ENCODE measurements around the gene IRX5.

The IRX5 gene

GRCh38 chr16:54931120-54932014, 702 bp downstream of the IRX5 start:
- no peak for DNase-seq

DNA sequence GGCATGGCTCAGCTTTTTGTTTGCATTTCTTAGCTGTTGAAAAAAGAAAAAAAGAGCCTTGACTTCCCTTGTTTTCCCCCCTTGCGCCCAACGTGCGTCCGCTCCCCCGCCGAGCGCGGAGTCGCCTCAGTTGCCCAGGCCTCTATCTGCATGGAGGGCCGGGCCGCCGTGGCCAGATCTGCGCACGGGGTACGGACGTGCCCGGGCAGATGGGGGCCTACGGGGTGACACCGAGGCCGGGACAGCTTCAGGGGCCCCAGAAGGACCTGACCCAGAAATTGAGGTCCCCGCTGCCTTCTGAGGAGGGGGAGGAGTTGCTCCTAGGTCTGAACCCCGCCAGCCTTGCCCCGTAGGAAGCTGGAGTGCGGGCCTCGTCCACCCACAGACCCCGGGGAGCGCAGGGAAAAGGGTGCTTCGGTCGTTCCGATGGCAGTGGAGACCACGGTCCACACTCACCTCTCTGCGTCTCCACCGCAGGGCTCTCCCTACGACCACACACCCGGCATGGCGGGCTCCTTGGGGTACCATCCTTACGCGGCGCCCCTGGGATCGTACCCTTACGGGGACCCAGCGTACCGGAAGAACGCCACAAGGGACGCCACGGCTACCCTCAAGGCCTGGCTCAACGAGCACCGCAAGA, 1.5 kb downstream of the IRX5 start:
- DNase-seq: no peak

DNA sequence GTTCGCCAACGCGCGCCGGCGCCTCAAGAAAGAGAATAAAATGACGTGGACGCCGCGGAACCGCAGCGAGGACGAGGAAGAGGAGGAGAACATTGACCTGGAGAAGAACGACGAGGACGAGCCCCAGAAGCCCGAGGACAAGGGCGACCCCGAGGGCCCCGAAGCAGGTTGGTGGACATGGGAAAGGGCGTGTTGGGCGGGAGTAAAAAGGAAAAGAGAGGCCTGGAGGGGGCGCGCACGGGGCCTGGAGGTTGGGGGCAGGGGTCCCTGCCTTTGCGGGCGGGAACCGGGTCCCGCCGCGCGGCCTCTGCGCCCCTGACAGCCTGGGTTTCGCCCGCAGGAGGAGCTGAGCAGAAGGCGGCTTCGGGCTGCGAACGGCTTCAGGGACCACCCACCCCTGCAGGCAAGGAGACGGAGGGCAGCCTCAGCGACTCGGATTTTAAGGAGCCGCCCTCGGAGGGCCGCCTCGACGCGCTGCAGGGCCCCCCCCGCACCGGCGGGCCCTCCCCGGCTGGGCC, 2.1 kb downstream of the IRX5 start:
- DNase-seq: no peak

- no peak for DNase-seq
Measured at GRCh38 chr16:54933281-54934011, 2.8 kb downstream of the IRX5 start.

- DNase-seq: no peak
Measured at GRCh38 chr16:54934481-54935265, 4.0 kb downstream of the IRX5 start.

DNA sequence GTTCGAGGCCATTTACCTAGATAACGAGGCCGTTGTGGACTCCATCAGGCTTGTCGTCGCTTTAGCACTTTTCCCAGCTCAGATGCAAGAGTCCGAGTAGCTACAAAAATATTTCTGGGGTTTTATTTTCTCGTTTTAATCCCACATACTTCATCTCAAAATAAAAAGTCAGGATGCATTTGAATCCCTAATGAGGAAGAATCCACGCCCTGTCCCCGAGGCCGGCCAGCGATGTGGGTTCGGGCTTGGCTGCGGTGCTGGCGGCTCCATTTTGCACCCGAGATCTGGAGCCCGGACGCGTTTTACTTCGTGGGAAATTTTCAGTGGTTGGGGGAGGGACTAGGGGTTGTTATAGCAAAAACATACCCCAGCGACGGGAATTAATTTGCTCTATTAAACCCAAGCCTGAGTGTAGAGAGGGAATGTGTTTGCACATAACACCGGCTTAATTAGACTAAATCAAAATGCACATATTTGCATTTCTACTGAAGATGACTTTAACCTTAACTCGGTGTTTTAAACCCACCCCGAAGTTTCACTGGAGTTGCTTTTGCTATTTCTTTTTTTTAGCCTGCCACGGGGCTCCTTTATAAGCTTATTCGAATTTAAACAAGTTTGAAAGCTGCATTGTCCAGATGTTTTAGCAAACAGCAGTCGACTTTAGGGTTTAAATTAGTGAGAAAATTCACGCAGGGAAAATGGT, 4.8 kb downstream of the IRX5 start:
- no peak for DNase-seq

DNA sequence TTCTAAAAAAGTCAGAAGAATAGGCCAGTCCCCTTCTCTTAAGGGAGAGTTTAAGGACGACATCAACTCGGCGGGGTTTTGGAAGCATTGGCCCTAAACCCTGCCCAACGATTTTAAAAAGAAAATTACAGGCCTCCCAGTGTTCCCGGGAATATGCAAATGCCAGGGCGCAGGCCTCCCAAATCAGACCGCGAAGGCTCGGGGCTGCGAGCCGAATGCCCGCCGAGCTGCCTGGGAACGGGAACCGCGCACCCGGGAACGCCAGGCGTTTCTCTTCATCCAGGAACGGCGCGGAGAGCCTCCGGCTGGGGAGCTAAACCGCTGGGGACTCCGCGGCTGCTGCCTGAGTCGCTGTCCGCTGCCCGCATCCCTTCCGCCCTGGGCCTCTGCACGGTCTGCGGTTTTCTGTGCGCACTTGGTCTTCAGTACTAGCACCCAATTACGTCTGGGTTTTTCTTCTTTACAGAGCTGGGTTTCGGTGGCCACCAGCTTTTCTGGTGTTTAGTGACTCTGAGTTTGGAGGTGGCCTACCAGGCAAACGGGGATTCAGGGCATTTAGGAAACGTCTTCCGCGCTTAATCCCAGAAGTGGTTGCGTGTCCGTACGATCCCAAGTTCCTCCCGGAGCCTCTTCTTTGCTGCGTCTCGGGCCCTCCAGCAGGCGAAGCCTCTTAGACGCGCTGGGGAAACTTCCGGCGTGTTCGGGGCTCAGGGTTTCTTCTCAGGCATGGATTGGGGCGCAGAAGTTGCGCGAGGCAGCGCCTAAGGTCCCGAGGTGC, 5.7 kb downstream of the IRX5 start:
- DNase-seq: no peak

GRCh38 chr16:54936979-54937670, 6.5 kb downstream of the IRX5 start:
- DNase-seq: no peak

GRCh38 chr16:54937671-54938211, 7.1 kb downstream of the IRX5 start:
- DNase-seq: no peak

- DNase-seq: no peak
Measured at GRCh38 chr16:54938212-54939028, 7.8 kb downstream of the IRX5 start.

- no peak for DNase-seq
Measured at GRCh38 chr16:54939029-54939346, 8.3 kb downstream of the IRX5 start.

- DNase-seq: no peak
Measured at GRCh38 chr16:54939510-54940278, 9.0 kb downstream of the IRX5 start.

DNA sequence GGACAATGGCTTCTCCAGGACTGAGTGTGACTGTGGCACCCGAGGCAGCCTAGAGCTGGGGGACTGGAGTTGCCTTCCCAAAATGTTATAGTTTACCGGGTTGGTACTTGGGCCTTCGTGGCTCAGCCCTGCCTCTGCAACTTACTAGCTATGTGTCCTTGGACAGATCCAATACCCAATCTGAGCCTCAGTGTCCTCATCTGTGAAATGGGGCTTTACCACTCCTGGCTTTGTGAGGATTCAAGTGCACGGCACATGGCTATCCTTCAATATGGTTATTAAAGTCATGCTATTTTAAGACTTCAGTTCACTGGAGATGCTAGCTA, 9.6 kb downstream of the IRX5 start:
- no peak for DNase-seq

GRCh38 chr16:54942353-54942943, 11.8 kb downstream of the IRX5 start:
- no peak for DNase-seq

- DNase-seq: no peak
Measured at GRCh38 chr16:54944002-54944401, 13.3 kb downstream of the IRX5 start.

DNA sequence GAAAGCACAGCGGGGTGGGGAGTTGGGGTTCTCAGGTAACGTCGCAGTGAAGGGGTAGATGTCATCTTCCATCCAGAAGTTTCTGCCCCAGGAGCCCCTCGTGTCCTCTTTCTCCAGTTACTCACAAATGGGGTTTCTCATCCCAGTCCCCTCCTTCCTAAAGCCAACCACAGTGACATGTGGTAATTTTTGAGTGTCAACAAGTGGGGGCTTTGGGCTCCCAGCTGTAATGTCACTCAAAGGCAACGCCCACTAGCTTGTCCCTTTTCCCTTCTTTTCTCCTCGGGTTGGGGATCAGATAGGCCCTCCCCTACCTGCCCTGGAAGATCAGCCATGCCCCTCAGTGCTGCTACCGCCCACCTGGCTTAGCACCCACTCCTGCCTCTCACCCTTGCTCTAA, 14.4 kb downstream of the IRX5 start:
- no peak for DNase-seq

GRCh38 chr16:54946909-54947308, 16.2 kb downstream of the IRX5 start:
- no peak for DNase-seq

GRCh38 chr16:54947616-54948015, 17.0 kb downstream of the IRX5 start:
- no peak for DNase-seq
